Measurements from ENCODE around the gene INAFM2.

The INAFM2 gene

GRCh38 chr15:40282869-40283614 is 40.5 kb upstream of the INAFM2 start, which contains the start of gene ANKRD63:
Gene ANKRD63, minus strand, starts transcription at chr15:40283064. Its CDS starts 478 bp downstream, at chr15:40282586.
- peak within 1 kb of the TSS; percentile 51 for H3K4me3 ChIP-seq (ENCODE audit: low read depth, low read length)
- no peak for TF ChIP-seq CTCF (IDR thresholded peaks at IDR 0.05; ENCODE audit: low read depth, low read length, missing control alignments)
- no peak for DNase-seq (ENCODE audit: low read depth)

- DNase-seq (ENCODE audit: low read depth) = no peak
- no peak overlapping the region for H3K4me3 ChIP-seq (ENCODE audit: low read depth, low read length)
- TF ChIP-seq CTCF (IDR thresholded peaks at IDR 0.05; ENCODE audit: low read depth, low read length, missing control alignments) = no peak
Observed at GRCh38 chr15:40283615-40284300, 39.7 kb upstream of the INAFM2 start.

- no peak for TF ChIP-seq CTCF (IDR thresholded peaks at IDR 0.05; ENCODE audit: low read depth, low read length, missing control alignments)
- H3K4me3 ChIP-seq (ENCODE audit: low read depth, low read length) = no peak overlapping the region
- DNase-seq (ENCODE audit: low read depth) = no peak
Observed at GRCh38 chr15:40285151-40285550, 38.3 kb upstream of the INAFM2 start.

- H3K4me3 ChIP-seq (ENCODE audit: low read depth, low read length) = no peak overlapping the region
- no peak for DNase-seq (ENCODE audit: low read depth)
- no peak for TF ChIP-seq CTCF (IDR thresholded peaks at IDR 0.05; ENCODE audit: low read depth, low read length, missing control alignments)
Observed at GRCh38 chr15:40285554-40286011, 37.9 kb upstream of the INAFM2 start.

GRCh38 chr15:40286061-40286532 is 37.4 kb upstream of the INAFM2 start:
- no peak for DNase-seq (ENCODE audit: low read depth)
- TF ChIP-seq CTCF (IDR thresholded peaks at IDR 0.05; ENCODE audit: low read depth, low read length, missing control alignments) = no peak
- no peak overlapping the region for H3K4me3 ChIP-seq (ENCODE audit: low read depth, low read length)

- TF ChIP-seq CTCF (IDR thresholded peaks at IDR 0.05; ENCODE audit: low read depth, low read length, missing control alignments) = no peak
Observed at GRCh38 chr15:40286794-40287193, 36.7 kb upstream of the INAFM2 start.

More at GRCh38 chr15:40286794-40287193, 36.7 kb upstream of the INAFM2 start:
- H3K4me3 ChIP-seq (ENCODE audit: low read depth, low read length) = no peak overlapping the region
- DNase-seq (ENCODE audit: low read depth) = no peak

Measured in GM12864 (cell line).